Astrocyte (in vitro differentiated cells and primary cell): ENCODE data around the gene NPLOC4. TPM values are rescaled to one million over a fixed set of nuclear protein-coding genes. Genes with fewer than 3 reads are reported as not detected.

Source experiments
- DNase-seq: peaks from one replicate; pipeline ENCODE4 v3.0.0-alpha.2; 2010; ENCODE audit warnings: low read depth
- FAIRE-seq: peaks from 2 replicates; lab custom pipeline; 2011; peaks lifted over from hg19 to GRCh38; lab: Jason Lieb, UNC
- H2AFZ ChIP-seq: 2 replicates; pipeline ENCODE4 v1.6.0; 2012; ENCODE audit warnings: low read depth, low read length, inconsistent platforms
- H3K27ac ChIP-seq: 2 replicates; pipeline ENCODE4 v1.5.1; 2011; ENCODE audit warnings: low read depth, low read length, inconsistent platforms
- H3K27me3 ChIP-seq: 2 replicates; pipeline ENCODE4 v1.6.0; 2011; ENCODE audit warnings: low read length, inconsistent platforms; ENCODE audit not compliant: insufficient read depth
- H3K36me3 ChIP-seq: 2 replicates; pipeline ENCODE4 v1.5.1; 2011; ENCODE audit warnings: low read length, inconsistent platforms; ENCODE audit not compliant: insufficient read depth
- H3K4me1 ChIP-seq: 2 replicates; pipeline ENCODE4 v1.5.1; 2011; ENCODE audit warnings: low read length, inconsistent platforms; ENCODE audit not compliant: insufficient read depth
- H3K4me2 ChIP-seq: 2 replicates; pipeline ENCODE4 v1.6.0; 2012; ENCODE audit warnings: low read length, inconsistent platforms
- H3K4me3 ChIP-seq: 2 replicates; pipeline ENCODE4 v1.5.1; 2011; ENCODE audit warnings: low read depth, mild to moderate bottlenecking, low read length, inconsistent platforms; ENCODE audit not compliant: insufficient read depth
- H3K79me2 ChIP-seq: 2 replicates; pipeline ENCODE4 v1.6.0; 2012; ENCODE audit warnings: mild to moderate bottlenecking, low read length, inconsistent platforms; ENCODE audit not compliant: insufficient read depth
- H3K9ac ChIP-seq: 2 replicates; pipeline ENCODE4 v1.6.0; 2012; ENCODE audit warnings: mild to moderate bottlenecking, low read length, inconsistent platforms
- H3K9me3 ChIP-seq: 2 replicates; pipeline ENCODE4 v1.5.1; 2012; ENCODE audit warnings: low read depth, mild to moderate bottlenecking, low read length, inconsistent platforms; ENCODE audit not compliant: insufficient read depth
- H4K20me1 ChIP-seq: 2 replicates; pipeline ENCODE4 v1.6.0; 2012; ENCODE audit warnings: low read length, inconsistent platforms; ENCODE audit not compliant: insufficient read depth
- H3K27ac Mint-ChIP-seq: one replicate; pipeline ENCODE4 v1.8.0; 2021; ENCODE audit warnings: mild to moderate bottlenecking, mixed read lengths; ENCODE audit not compliant: unreplicated experiment
- H3K27me3 Mint-ChIP-seq: one replicate; pipeline ENCODE4 v1.8.0; 2021; ENCODE audit warnings: low read depth, mixed read lengths; ENCODE audit not compliant: unreplicated experiment
- H3K36me3 Mint-ChIP-seq: one replicate; pipeline ENCODE4 v1.8.0; 2021; ENCODE audit warnings: low read depth, mixed read lengths; ENCODE audit not compliant: unreplicated experiment
- H3K4me1 Mint-ChIP-seq: one replicate; pipeline ENCODE4 v1.8.0; 2021; ENCODE audit warnings: low read depth, mixed read lengths; ENCODE audit not compliant: unreplicated experiment
- H3K4me3 Mint-ChIP-seq: one replicate; pipeline ENCODE4 v1.8.0; 2021; ENCODE audit warnings: mild to moderate bottlenecking, moderate library complexity, mixed read lengths; ENCODE audit not compliant: unreplicated experiment
- H3K9me3 Mint-ChIP-seq: one replicate; pipeline ENCODE4 v1.8.0; 2021; ENCODE audit warnings: mild to moderate bottlenecking, mixed read lengths; ENCODE audit not compliant: unreplicated experiment
- EZH2 ChIP-seq: IDR thresholded peaks from 2 replicates; pipeline ENCODE4 v1.6.1; 2012; ENCODE audit warnings: mild to moderate bottlenecking, low read length, inconsistent platforms; ENCODE audit not compliant: insufficient read depth
- total RNA-seq: library from RNA; stranded (reverse); gene quantifications from 2 replicates; pipeline ENCODE4 v1.2.1, GENCODE V29; 2021
- TF ChIP-seq, protein P1 (sequence below): IDR thresholded peaks from 2 replicates; pipeline ENCODE4 v1.5.1; 2011; ENCODE audit warnings: low read depth, mild to moderate bottlenecking, inconsistent platforms, low read length, moderate library complexity; ENCODE audit not compliant: insufficient read depth

The NPLOC4 gene
- total RNA-seq, 1 donor from 2014 or later: 125 TPM

DNA sequence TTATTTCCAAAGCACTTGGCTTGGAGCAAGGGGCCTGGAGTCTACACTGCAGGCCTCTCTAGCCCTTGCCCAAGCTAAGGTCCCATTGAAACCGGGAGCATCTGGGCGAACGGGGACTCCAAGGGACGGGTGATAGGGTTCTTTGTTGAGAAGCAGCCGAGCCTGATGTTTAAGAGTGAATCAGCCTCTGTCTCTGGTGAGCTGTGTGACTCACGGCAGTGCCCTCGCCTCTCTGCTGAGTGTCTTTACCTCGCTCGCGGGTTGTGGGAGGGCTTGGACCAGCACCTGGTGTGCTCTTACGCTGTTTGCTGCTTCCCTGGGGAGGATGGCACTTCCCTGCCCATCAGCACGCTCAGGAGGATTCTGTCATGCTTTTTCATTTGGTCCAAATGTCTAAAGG, 48.2 kb upstream of the NPLOC4 start:
- Histone ChIP-seq H3K9ac (peak overlapping the region; percentile 93), H3K36me3 (peaks cover 20% of the 10 kb centered on the region), H3K4me2 (peak overlapping the region; percentile 97), H3K4me3 (peak overlapping the region; percentile 79), H3K27me3 (no peaks in the 10 kb centered on the region), H3K27ac (peak overlapping the region; percentile 95), H3K9me3 (no peaks in the 10 kb centered on the region), H3K79me2 (peaks cover 97% of the 10 kb centered on the region), H3K4me1 (peaks cover 29% of the 10 kb centered on the region), H2AFZ (no peak overlapping the region), H4K20me1 (peaks cover 75% of the 10 kb centered on the region)
- DNase-seq (peak; percentile 66), FAIRE-seq (no peak)
- Mint-ChIP-seq H3K4me1 (peaks cover 14% of the 10 kb centered on the region), H3K27me3 (no peaks in the 10 kb centered on the region), H3K9me3 (no peaks in the 10 kb centered on the region), H3K27ac (peak overlapping the region; percentile 93), H3K4me3 (peak overlapping the region; percentile 93), H3K36me3 (peaks cover 14% of the 10 kb centered on the region)
- TF ChIP-seq, protein P1, sequence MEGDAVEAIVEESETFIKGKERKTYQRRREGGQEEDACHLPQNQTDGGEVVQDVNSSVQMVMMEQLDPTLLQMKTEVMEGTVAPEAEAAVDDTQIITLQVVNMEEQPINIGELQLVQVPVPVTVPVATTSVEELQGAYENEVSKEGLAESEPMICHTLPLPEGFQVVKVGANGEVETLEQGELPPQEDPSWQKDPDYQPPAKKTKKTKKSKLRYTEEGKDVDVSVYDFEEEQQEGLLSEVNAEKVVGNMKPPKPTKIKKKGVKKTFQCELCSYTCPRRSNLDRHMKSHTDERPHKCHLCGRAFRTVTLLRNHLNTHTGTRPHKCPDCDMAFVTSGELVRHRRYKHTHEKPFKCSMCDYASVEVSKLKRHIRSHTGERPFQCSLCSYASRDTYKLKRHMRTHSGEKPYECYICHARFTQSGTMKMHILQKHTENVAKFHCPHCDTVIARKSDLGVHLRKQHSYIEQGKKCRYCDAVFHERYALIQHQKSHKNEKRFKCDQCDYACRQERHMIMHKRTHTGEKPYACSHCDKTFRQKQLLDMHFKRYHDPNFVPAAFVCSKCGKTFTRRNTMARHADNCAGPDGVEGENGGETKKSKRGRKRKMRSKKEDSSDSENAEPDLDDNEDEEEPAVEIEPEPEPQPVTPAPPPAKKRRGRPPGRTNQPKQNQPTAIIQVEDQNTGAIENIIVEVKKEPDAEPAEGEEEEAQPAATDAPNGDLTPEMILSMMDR: no peak
- no peak for TF ChIP-seq EZH2

GRCh38 chr17:81684442-81684911, 47.6 kb upstream of the NPLOC4 start:
- no peak for DNase-seq
- Histone ChIP-seq H2AFZ (no peak overlapping the region), H3K4me1 (peaks cover 29% of the 10 kb centered on the region), H3K9me3 (no peaks in the 10 kb centered on the region), H3K27ac (peak overlapping the region; percentile 95), H3K4me2 (peak overlapping the region; percentile 97), H3K79me2 (peaks cover 93% of the 10 kb centered on the region), H4K20me1 (peaks cover 72% of the 10 kb centered on the region), H3K36me3 (peaks cover 20% of the 10 kb centered on the region), H3K4me3 (peak overlapping the region; percentile 79), H3K9ac (peak overlapping the region; percentile 93), H3K27me3 (no peaks in the 10 kb centered on the region)
- H3K4me1 Mint-ChIP-seq: peaks cover 14% of the 10 kb centered on the region
- no peaks in the 10 kb centered on the region for H3K9me3 Mint-ChIP-seq
- FAIRE-seq: no peak
- peak overlapping the region; percentile 93 for H3K4me3 Mint-ChIP-seq
- no peaks in the 10 kb centered on the region for H3K27me3 Mint-ChIP-seq
- no peak for TF ChIP-seq EZH2
- TF ChIP-seq, protein P1: no peak
- peaks cover 10% of the 10 kb centered on the region for H3K36me3 Mint-ChIP-seq
- peak overlapping the region; percentile 93 for H3K27ac Mint-ChIP-seq
